ENCODE results near the gene NF1.
A peak's percentile ranks its signal among the peaks of the same experiment; 100 is the strongest.
"Not testable (repeated sequence)": the region's sequence is repeated elsewhere in the genome, so short reads cannot be mapped to it uniquely, and the experiment has no call there.

NF1 gene

GRCh38 chr17:31294820-31295488 lies 200.2 kb downstream of the NF1 start:
- DNase-seq: no peak

- DNase-seq: no peak
Measured at GRCh38 chr17:31295489-31295871, 200.7 kb downstream of the NF1 start.

GRCh38 chr17:31296142-31296541 lies 201.4 kb downstream of the NF1 start:
- DNase-seq: peak in 4 of 56 donors; percentile 11 to 29 (median 24)

- DNase-seq: peak in 48 of 56 donors; percentile 15 to 85 (median 60)
Measured at GRCh38 chr17:31297090-31297489, 202.3 kb downstream of the NF1 start, which contains the start of gene OMG. OMG (minus strand) TSS chr17:31297239; CDS start chr17:31296331, 908 bp downstream.

GRCh38 chr17:31299624-31300023 lies 204.8 kb downstream of the NF1 start:
- no peak for DNase-seq

- DNase-seq: no peak
Measured at GRCh38 chr17:31307640-31308039, 212.9 kb downstream of the NF1 start.

- DNase-seq: no peak
Measured at GRCh38 chr17:31308372-31309334, 213.9 kb downstream of the NF1 start.

- DNase-seq: no peak
Measured at GRCh38 chr17:31309556-31309955, 214.8 kb downstream of the NF1 start.

GRCh38 chr17:31310260-31310659 lies 215.5 kb downstream of the NF1 start:
- DNase-seq: no peak

GRCh38 chr17:31310886-31311285 lies 216.1 kb downstream of the NF1 start:
- DNase-seq: no peak

- DNase-seq: no peak
Measured at GRCh38 chr17:31311526-31311925, 216.7 kb downstream of the NF1 start.

GRCh38 chr17:31312223-31312622 lies 217.4 kb downstream of the NF1 start:
- DNase-seq: not testable (repeated sequence)

- no peak for DNase-seq
Measured at GRCh38 chr17:31313982-31314781, 219.4 kb downstream of the NF1 start, which contains the start of gene EVI2B. EVI2B (minus strand) TSS chr17:31314054; CDS start chr17:31305609, 8,445 bp downstream.

GRCh38 chr17:31314782-31315100 lies 220.0 kb downstream of the NF1 start:
- no peak for DNase-seq

- peak in 49 of 56 donors; percentile 7 to 87 (median 50) for DNase-seq
Measured at GRCh38 chr17:31318298-31318801, 223.6 kb downstream of the NF1 start.

GRCh38 chr17:31318851-31319661 lies 224.3 kb downstream of the NF1 start:
- DNase-seq: no peak

GRCh38 chr17:31320241-31320640 lies 225.5 kb downstream of the NF1 start:
- DNase-seq: no peak

GRCh38 chr17:31320791-31321190 lies 226.0 kb downstream of the NF1 start:
- DNase-seq: peak in 2 of 56 donors; percentile 10 to 30

GRCh38 chr17:31321481-31321880 lies 226.7 kb downstream of the NF1 start, which contains the start of gene EVI2A:
EVI2A (minus strand) TSS chr17:31321622; CDS start chr17:31319013, 2,609 bp downstream.
- peak in 36 of 56 donors; percentile 2 to 73 (median 30) for DNase-seq

GRCh38 chr17:31321966-31322365 lies 227.2 kb downstream of the NF1 start:
- no peak for DNase-seq

All from amygdala (tissue), 56 donors.